HG03354 (cell line): ENCODE measurements around the gene TAOK1.

Experiments
- ATAC-seq: cut with Tn5 transposase; IDR thresholded peaks from one replicate; pipeline ENCODE4 v1.9.1; 2021; ENCODE audit warnings: mild to moderate bottlenecking; ENCODE audit not compliant: unreplicated experiment, poor library complexity, severe bottlenecking

Gene TAOK1

DNA sequence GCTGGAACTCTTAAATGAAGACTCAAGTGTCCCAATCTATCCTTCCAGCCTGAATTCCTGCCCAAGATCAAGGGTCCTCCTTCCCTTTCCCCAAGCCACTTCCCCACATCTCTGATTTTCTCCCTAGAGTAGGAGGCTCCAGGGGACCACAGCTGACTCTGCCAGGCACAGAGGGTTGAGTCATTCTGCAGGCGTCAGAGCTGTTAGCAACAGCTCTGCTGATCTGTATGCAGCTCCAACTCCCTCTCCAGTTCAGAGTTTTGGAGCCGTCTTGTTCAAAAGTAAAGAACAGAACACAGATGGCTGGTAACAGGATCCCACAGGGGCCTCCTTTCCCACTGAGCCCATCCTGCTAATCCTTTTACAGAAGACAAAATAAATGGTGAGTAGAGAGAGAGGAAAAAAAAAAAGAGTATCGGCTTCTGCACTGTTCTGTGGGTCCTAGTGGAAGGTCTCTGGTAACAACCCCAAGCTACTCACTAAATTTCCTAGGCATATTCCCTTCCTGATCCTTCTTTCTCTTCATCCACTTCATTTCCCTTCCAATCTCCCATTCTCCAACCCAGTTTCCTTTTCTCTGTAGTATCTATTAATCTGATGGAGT is 13.4 kb upstream of the TAOK1 start:
- ATAC-seq: no peak

DNA sequence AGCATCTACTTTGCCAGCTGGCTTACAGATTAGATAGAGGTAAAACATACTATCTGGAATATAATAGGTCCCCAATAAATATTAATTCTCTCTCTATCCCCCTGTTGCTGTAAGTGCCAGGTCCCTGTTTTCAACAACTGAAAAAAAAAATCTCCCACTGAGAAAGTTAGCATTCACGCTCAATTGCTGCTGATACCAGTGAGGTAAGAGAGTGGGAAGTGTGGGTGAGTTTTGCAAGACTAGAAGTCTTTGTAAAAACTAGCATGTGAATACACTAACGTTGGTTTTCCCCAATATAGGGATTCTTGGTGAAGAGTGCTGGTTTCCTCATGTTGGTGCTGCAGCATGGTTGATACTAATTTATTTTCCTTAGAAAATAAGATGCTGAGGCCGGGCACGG is 11.7 kb upstream of the TAOK1 start:
- no peak for ATAC-seq

DNA sequence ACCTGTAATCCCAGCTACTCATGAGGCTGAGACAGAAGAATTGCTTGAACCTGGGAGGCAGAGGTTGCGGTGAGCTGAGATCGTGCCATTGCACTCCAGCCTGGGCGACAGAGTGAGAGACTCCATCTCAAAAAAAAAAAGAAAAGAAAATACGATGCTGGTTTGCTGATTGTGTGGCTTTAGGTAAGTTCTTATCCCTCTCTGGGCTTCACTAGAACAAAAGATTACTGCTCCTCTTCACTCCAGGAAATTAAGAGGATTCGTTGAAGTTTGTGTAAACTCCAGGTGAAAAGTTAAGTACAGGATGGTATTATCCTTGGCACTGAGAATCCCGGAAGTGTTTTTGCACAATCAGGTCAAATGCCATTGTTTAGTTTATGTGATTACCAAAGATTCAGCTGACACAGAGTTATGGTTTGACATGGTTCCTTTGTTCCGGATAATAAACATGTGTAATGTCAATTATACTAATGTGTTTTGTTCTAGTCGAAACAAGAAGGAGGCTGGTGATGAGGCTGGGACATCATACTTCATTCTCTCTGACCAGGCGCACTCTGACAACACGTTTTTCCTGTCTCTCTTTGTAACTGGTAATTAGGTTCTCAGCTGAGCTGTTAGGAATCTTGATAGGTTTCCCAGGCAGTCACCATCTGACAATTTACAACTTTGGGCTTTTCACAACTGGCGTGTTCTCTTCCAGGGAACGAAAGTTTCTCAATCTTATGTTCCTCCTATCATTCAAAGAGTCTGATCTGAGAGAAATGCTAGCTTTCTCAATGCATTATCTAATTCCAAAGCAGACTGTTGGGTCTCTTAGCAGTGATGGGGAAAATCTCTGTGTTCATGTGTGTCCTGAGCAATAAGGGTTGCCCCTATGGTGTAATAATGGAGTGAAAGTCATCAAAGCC is 10.8 kb upstream of the TAOK1 start:
- ATAC-seq: no peak

DNA sequence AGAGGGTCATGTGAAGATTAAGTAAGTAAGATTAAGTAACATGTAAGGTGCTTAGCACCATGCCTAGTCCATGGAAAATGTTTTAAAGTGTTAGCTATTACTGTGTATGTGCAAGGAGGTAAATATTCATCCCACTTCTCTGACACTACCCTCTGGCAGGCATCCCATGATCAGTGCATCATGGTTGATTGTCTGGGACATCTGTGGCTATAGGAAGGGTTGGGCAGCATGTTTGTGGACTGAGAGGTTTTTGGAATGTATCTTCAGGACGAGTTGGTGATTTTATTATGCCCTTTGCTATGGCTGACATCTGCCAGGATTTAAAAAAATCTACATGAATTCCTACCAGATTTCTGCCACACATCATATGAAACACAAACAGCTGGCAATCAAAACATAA is 6.5 kb upstream of the TAOK1 start:
- no peak for ATAC-seq

DNA sequence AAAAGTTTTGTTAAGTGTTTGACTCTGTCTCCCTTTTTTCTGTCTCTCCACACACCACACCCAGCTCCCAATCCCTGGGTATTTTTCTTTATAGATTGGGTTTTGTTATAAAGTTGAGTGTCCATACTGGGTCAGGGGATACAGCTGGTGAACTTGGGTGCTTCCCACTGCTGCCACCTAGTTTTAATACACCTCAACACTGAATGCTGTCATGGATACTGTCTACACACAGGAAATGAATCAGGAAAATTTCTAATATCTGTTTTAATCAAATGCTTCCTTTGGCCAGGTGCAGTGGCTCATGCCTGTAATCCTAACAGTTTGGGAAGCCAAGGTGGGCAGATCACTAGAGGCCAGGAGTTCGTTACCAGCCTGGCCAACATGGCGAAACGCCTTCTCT is 5.3 kb upstream of the TAOK1 start:
- ATAC-seq: no peak

DNA sequence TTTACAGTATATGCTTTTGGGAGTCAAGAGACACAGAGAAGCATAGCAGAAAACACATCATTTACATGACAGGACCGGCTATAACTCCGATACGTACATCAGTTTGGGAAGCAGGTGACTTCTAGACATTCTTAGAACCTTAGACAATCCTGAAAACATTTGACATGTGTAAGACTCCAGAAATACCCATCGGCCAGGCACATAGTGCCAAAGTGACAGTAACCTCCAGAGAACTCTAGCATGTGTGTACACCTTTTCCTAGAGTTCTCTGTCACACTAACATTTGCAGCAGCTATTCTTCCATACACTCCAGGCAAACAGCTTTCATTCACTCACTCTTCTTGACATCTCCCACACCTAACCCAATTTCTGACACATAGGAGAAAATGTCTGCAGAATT is 3.4 kb upstream of the TAOK1 start:
- no peak for ATAC-seq

DNA sequence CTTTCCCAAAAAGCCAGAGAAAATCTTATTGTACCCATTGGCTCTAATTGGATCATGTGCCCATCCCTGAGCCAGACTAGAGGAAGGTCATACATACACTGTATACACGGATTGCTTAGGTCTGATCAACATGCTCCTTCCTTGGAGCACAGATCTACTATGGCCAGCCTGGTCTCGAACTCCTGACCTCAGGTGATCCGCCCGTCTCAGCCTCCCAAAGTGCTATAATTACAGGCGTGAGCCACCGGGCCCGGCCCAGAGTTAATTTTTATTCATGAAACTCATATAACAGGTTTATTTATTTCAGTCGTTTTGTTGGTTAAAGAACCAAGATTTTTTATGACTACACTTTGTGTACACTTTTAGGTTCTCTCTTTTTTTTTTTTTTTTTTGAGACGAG is 1.2 kb upstream of the TAOK1 start:
- ATAC-seq: no peak

DNA sequence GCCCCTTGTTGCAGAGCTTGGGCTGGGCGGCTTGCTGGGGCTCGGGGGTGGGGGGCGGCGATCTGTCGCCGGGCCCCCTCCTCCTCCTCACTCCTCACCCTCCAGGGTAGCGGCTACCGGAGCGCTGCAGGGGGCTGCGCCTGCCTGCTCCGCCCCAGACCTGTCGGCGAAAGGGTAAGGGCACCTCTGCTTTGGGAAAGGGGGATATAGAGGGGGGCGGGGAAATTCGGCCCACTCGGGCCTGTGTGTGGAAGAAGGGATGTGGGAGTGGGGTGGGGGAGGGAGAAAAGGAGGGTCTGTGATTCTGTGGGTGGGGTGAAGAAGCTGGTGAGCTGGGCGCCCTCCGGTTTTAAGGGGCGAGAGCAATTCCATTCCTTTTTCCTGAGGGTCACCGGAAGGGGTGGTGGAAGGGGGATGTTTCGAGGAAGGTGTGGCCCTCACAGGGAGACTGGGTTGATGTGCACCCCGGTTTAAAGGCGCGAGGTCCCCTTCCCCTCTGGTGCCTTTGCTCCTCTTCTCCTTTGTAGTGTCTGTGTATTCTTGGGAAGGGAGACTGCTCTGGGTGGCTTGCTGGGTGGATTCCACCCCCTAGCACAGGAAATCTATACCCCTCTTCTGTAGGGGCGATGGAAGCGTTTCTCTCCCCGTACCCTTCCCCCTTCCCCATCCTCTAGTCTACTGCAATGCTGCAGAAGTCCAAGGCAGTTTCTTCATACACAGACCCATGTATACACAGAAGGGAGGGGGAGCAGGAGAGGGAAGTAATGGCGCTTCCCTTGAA is 878 bp downstream of the TAOK1 start:
- peak; percentile 2 for ATAC-seq

DNA sequence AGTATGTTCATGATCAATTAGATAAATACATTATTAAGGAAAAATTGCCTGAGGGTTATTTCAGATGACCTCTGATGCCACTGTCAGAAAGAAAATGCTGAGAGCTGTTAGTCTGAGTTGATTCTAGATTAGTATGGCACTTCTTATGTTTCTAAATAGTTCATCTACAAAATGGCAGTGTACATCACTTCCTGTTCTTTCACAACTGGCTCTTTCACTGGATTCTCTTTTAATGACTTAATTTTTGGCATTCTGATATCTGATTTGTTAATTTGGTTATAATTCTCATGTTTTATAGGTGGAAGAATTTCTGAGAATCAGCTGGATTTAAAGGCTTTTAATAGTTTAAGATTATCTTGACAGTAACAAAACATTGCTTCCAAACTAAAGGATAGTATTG is 3.3 kb downstream of the TAOK1 start:
- no peak for ATAC-seq

DNA sequence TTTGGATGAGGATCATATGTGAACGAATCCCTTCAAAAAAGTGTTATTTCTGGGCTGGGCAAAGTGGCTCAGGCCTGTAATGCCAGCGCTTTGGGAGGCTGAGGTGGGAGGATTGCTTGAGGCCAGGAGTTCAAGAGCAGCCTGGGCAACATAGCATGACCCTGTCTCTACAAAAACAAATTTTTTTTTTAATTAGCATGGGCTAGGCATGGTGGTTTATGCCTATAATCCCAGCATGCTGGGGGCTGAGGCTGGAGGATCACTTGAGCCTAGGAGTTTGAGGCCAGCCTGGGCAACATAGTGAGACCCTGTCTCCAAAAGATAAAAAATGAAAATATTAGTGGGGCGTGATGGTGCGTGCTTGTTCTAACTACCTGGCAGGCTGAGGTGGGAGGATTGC is 4.6 kb downstream of the TAOK1 start:
- ATAC-seq: no peak

DNA sequence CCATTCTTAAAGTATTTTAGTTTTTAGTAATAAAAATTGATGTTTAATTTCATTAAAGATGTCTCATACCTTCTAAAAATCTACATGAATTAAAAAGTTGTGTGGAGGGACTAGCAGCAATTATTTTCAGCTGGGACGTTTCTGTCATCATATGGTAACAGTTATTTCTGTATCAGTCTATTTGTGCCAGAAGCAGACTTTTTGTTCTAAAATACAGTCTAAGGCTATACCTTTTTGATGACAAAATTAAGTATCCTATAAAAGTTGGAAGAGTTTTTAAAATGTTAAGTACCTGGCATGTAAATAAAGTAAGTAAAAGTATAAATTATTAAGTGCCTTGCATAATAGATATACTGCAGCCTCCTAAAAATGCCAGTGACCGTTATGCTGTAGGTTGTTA is 5.9 kb downstream of the TAOK1 start:
- no peak for ATAC-seq

DNA sequence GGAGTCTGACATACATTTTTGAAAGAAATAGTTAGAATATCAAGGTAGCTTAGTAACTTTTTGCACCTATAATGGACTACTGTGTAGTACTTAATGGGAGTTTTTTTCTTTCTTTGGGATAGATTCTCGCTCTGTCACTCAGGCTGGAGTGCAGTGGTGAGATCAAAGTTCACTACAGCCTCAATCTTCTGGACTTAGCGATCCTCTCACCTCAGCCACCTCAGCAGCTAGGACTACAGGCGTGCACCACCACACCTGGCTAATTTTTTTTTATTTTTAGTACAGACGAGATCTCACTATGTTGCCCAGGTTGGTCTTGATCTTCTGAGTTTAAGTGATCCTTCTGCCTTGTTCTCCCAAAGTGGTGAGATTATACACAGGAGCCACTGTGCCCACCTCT is 9.5 kb downstream of the TAOK1 start:
- no peak for ATAC-seq

DNA sequence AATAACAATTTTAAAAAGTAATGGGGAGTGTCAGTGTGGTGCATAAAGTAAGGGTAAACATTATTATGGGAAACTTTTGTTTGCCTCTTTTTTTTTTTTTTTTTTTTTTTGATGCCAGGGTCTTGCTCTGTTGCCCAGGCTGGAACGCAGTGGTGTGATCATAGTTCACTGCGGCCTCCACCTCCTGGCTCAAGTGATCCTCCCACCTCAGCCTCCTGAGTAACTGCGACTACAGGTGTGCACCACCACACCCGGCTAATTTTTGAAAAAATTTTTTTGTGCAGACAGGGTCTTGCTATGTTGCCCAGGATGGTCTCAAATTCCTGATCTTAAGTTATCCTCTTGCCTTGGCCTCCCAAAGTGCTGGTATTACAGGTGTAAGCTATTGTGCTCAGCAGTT is 10.7 kb downstream of the TAOK1 start:
- ATAC-seq: no peak

DNA sequence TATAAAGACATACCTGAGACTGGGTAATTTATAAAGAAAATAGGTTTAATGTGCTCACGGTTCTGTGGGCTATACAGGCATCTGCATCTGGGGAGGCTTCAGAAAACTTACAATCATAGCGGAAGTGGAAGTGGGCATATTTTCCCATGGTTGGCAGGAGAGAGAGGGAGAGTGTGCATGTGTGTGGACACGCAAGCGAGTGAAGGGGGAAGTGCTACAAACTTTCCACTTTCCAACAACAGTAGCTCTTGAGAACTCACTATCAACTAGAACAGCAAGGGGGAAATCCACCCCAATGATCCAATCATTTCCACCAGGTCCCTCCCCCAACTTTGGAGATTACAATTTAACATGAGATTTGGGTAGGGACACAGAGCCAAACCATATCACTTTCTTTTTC is 11.1 kb downstream of the TAOK1 start:
- no peak for ATAC-seq

DNA sequence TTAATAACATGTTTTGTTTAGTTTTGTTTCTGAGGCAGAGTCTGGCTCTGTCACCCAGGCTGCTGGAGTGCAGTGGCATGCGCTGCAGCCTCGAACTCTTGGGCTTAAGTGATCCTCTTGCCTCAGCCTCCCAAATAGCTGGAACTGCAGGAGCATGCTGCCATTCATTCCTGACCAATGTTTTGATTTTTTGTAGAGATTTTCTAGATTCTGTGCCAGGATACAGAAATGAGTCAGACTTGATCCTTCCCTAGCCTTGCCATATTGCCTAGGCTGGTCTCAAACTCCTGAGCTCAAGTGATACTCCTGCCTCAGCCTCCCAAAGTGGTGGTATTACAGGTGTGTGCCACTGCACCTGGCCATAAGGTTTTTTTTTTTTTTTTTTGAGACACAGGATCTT is 17.7 kb downstream of the TAOK1 start:
- no peak for ATAC-seq

DNA sequence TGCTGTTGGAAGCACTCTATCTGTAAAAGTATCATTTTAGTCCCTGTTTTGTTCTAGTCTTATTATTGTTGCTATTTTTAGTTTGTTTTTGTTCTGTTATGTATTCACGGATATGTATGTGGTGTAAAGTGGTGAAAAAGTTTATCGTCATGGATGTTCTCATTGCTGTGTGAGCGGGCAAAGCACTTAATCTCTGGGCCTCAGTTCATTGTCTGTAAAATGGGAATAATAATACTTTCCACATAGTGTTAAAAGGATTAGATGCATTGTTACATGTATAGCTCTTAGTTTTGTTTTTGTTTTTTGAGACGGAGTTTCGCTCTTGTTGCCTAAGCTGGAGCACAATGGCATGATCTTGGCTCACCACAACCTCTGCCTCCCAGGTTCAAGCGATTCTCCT is 19.8 kb downstream of the TAOK1 start:
- ATAC-seq: no peak

DNA sequence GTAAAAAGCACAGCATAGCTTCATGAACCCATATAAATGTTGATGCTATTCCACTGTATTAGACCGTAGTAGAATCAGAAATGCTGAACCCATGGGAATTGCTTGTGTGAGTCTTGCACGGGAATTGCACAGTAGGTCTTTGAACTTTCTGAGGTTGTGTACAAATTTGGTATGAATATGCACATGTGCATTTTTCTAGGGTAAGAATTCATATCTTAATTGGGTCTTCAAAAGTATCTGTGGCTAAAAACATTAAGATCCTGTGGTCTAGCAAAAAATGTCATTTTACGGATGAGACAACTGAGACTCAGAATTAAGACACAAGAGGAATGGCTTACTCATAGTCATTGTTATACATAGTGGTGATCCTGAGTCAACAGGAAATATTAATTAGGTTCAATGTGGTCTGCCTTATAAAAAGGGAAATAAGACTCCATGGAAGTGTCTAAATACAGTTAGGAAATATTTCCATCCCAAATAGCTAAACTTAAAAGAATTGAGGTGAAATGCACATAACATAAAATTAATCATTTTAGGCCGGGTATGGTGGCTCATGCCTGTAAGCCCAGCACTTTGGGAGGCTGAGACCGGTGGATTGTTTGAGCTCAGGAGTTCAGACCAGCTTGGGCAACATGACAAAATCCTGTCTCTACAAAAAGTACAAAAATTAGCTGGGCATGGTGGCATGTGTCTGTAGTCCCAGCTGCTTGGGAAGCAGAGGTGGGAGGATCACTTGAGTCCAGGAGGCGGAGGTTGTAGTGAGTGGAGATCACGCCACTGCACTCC is 22.8 kb downstream of the TAOK1 start:
- no peak for ATAC-seq

DNA sequence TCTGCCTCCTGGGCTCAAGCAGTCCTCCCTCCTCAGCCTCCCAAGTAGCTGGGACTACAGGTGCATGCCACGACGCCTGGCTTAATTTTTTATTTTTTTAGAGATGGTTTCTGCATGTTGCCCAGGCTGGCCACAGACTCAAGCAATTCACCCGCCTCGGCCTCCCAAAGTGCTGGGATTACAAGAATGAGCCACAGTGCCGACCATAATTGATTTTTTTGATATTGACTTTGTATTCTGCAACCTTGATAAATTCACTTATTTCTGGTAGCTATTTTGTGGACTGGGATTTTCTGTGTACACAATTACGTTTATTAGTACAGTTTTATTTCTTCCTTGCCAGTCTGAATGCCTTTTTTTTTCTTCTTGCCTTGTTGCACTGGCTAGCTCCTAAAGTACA is 30.0 kb downstream of the TAOK1 start:
- ATAC-seq: no peak

DNA sequence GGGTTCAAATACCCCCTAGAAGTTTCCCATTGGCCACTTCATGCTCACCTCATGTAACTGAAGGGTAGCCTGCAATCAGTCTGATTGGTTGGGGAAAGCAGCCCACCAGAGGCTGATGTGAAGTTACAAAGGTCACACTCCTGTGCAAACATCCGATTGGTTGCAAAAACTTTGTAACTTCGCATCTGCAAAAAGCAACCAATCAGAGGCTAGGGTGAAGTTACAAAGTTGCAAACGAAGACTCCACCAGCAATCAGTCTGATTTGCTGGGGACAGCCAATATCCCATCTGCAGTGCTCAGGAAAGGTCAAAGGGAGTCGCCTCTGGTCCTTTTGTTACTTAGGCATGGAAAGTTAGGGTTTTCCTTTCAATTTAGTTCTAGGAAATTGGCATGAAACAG is 40.1 kb downstream of the TAOK1 start:
- ATAC-seq: no peak

DNA sequence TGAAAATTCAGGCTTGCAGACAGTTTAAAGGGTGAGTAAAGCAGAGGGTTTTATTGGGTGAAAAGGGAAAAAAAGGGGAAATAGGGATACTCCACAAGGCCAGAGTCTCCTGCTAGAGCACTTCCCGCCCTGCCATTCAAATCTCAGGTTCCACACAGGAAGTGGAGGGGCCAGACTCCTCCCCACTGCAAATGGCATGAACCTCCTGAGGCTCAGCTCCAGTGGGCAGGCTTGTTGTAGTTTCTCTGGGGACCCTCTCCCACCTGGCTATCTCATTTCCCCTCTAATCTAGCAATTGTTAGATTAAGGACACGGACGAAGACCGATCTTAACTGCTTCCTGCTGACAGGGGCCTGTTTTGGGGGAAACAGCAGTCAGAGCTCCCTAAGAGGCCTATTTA is 43.4 kb downstream of the TAOK1 start:
- ATAC-seq: no peak
